Subcutaneous abdominal adipose tissue (tissue), 5 donors: ENCODE results near the gene FBXL3.

Experiments used
- H3K27ac ChIP-seq: one replicate; pipeline ENCODE4 v1.7.0; 2013; ENCODE audit warnings: low read depth, mild to moderate bottlenecking, inconsistent platforms, low read length, moderate library complexity
- H3K27me3 ChIP-seq, 5 donors: one replicate each; pipeline ENCODE4 v1.7.0; 2013; ENCODE audit warnings: low read length in 5 of 5, inconsistent platforms in 1 of 5; ENCODE audit not compliant: control insufficient read depth in 5 of 5, insufficient read depth in 4 of 5
- H3K36me3 ChIP-seq, 5 donors: one replicate each; pipeline ENCODE4 v1.7.0; 2013; ENCODE audit warnings: low read length in 5 of 5; ENCODE audit not compliant: control insufficient read depth in 5 of 5, insufficient read depth in 5 of 5
- H3K4me1 ChIP-seq, 5 donors: one replicate each; pipeline ENCODE4 v1.7.0; 2013; ENCODE audit warnings: low read length in 5 of 5, mild to moderate bottlenecking in 3 of 5, moderate library complexity in 1 of 5; ENCODE audit not compliant: control insufficient read depth in 5 of 5, insufficient read depth in 5 of 5
- H3K4me3 ChIP-seq, 5 donors: one replicate each; pipeline ENCODE4 v1.7.0; 2013; ENCODE audit warnings: low read length in 5 of 5, low read depth in 1 of 5
- H3K9ac ChIP-seq, 5 donors: one replicate each; pipeline ENCODE4 v1.7.0; 2013; ENCODE audit warnings: low read length in 5 of 5, mild to moderate bottlenecking in 4 of 5, moderate library complexity in 3 of 5
- H3K9me3 ChIP-seq, 5 donors: one replicate each; pipeline ENCODE4 v1.7.0; 2013; ENCODE audit warnings: low read length in 5 of 5; ENCODE audit not compliant: control insufficient read depth in 5 of 5
- donor health status: healthy.
- donor health status: healthy.
- donor health status: healthy.
- donor health status: healthy.
- donor health status: healthy.

FBXL3 gene

DNA sequence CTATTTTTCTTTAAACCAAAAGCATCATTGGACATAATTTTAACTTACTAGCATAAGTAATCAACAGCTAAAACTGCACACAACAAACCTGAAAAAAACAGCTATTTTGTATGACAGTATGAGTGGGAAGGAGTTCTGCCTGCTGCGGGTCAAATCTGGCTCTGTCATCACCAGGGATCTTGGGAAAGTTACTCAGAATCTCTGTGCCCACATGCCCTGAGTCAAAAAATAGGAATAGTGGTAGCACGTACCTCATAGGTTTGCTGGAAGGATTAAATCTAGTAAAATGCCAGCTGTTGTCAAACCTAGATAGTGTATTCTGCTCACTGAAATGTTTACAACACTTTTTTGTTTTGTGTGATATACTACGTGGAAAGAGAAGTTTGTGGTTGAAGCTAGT lies 33.9 kb downstream of the FBXL3 start:
- Histone ChIP-seq H3K27ac (peak overlapping the region; percentile 87), H3K4me3 (peak overlapping the region; percentile 75 to 90 (median 81)), H3K9me3 (no peaks in the 10 kb centered on the region), H3K36me3 (peaks cover 5 to 14% (median 5%) of the 10 kb centered on the region in 5 donors), H3K4me1 (peaks cover 0 to 17% (median 15%) of the 10 kb centered on the region in 5 donors), H3K27me3 (no peaks in the 10 kb centered on the region), H3K9ac (peak overlapping the region in 4 of 5 donors; percentile 71 to 91 (median 74))

GRCh38 chr13:76992548-76993001 lies 34.4 kb downstream of the FBXL3 start:
- Histone ChIP-seq H3K4me1 (peaks cover 0 to 17% (median 15%) of the 10 kb centered on the region in 5 donors), H3K36me3 (peaks cover 4 to 12% (median 5%) of the 10 kb centered on the region in 5 donors), H3K9me3 (no peaks in the 10 kb centered on the region), H3K9ac (peak overlapping the region; percentile 49 to 91 (median 73)), H3K27me3 (no peaks in the 10 kb centered on the region), H3K27ac (peak overlapping the region; percentile 87), H3K4me3 (peak overlapping the region; percentile 75 to 90 (median 81))

- Histone ChIP-seq H3K9ac (peak within 1 kb of the TSS; percentile 49 to 91 (median 73)), H3K36me3 (peaks cover 4 to 12% (median 5%) of the 10 kb centered on the region in 5 donors), H3K27ac (peak within 1 kb of the TSS; percentile 87), H3K9me3 (no peaks in the 10 kb centered on the region), H3K4me1 (peaks cover 0 to 17% (median 15%) of the 10 kb centered on the region in 5 donors), H3K4me3 (peak within 1 kb of the TSS; percentile 75 to 90 (median 81)), H3K27me3 (no peaks in the 10 kb centered on the region)
These were observed 35.0 kb downstream of the FBXL3 start, which contains the start of gene CLN5 for GRCh38 chr13:76991796-76992547. Gene CLN5, plus strand, starts transcription at chr13:76992081. Its CDS starts 18 bp downstream, at chr13:76992099.

- peaks cover 4 to 10% (median 5%) of the 10 kb centered on the region in 5 donors for H3K36me3 ChIP-seq
- H3K27me3 ChIP-seq: no peaks in the 10 kb centered on the region
- H3K9ac ChIP-seq: peak overlapping the region in 4 of 5 donors; percentile 71 to 82 (median 74)
- H3K4me3 ChIP-seq: peak overlapping the region; percentile 75 to 87 (median 81)
- no peaks in the 10 kb centered on the region for H3K9me3 ChIP-seq
- peak overlapping the region; percentile 87 for H3K27ac ChIP-seq
- peaks cover 0 to 17% (median 15%) of the 10 kb centered on the region in 5 donors for H3K4me1 ChIP-seq
These were observed 35.5 kb downstream of the FBXL3 start for GRCh38 chr13:76991432-76991795.

DNA sequence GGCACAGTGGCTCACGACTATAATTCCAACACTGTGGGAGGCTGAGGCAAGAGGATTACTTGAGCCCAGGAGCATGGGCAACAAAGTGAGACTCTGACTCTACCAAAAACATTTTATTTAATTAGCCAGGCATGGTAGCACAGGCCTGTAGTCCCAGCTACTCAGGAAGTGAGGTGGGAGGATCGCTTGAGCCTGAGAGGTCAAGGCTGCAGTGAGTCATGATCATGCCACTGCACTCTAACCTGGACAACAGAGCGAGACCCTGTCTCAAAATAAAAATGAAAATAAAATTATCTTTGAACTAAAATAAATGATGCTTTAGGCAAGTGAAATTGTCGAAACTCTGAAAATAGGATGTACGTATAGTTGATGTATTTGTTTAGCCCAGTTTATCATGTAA lies 43.3 kb downstream of the FBXL3 start:
- H3K4me1 ChIP-seq: peaks cover 0 to 9% (median 4%) of the 10 kb centered on the region in 5 donors
- no peak overlapping the region for H3K9ac ChIP-seq
- no peaks in the 10 kb centered on the region for H3K36me3 ChIP-seq
- H3K27ac ChIP-seq: no peak overlapping the region
- H3K9me3 ChIP-seq: no peaks in the 10 kb centered on the region
- no peaks in the 10 kb centered on the region for H3K27me3 ChIP-seq
- H3K4me3 ChIP-seq: no peak overlapping the region

DNA sequence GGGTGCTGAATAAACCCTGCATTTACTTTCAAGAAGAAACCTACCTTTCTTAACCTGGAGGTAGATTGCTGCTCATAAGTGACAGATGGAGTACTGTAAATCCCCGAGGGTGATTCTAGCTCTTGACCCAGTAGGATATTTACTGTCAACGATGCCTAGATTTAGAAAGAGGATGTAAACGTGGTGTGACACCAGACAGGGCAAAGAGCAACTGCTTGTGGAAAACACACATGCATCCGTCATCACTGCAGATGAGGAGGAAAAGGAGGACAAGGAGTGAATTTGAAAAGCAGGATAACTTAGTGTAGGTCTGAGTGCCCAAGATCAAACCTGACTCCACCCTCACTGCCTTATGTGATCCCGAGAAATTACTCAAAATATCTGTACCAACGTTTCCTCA lies 44.9 kb downstream of the FBXL3 start:
- H3K4me1 ChIP-seq: peaks cover 0 to 9% (median 4%) of the 10 kb centered on the region in 5 donors
- no peaks in the 10 kb centered on the region for H3K9me3 ChIP-seq
- peaks cover 0 to 2% (median 0%) of the 10 kb centered on the region in 5 donors for H3K27me3 ChIP-seq

DNA sequence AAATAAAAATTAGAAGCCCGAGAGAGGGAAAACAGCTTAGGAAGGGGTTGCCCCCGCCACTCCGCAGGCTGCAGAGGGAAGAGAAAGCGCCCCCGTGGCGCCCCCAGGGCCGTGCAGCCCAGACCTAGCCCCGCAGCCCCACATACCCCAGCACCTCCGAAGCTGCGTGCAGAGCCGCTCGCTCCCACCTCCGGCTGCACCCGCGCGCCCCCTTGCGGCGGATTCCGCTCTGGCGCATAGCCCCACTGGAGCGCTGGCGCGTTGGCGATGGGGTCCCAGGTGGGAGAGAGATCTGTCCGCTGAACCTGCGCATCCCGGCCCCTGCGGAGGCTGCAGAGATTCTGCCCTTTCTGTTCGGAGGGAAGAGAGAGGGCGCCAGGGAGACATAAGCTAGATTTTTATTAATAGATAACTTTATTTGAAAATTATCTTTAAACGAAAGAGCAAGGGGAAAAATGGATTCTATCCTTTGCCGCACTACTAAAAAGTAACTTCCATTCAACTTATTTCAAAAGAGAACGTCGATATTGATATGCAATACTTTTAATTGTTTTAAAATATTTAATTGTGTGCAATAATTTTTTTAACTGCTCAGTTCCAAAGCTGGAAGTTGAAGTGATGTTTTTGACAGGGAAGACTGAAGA lies 46.8 kb downstream of the FBXL3 start:
- Histone ChIP-seq H3K9ac (no peak overlapping the region), H3K4me1 (peaks cover 0 to 9% (median 4%) of the 10 kb centered on the region in 5 donors), H3K9me3 (no peaks in the 10 kb centered on the region), H3K27ac (no peak overlapping the region), H3K4me3 (peak overlapping the region in 3 of 5 donors; percentile 40 to 52 (median 47)), H3K36me3 (no peaks in the 10 kb centered on the region), H3K27me3 (peaks cover 0 to 4% (median 2%) of the 10 kb centered on the region in 5 donors)

More for the DNA sequence above, 44.9 kb downstream of the FBXL3 start:
- Histone ChIP-seq H3K27ac (no peak overlapping the region), H3K9ac (no peak overlapping the region), H3K36me3 (no peaks in the 10 kb centered on the region), H3K4me3 (no peak overlapping the region)

DNA sequence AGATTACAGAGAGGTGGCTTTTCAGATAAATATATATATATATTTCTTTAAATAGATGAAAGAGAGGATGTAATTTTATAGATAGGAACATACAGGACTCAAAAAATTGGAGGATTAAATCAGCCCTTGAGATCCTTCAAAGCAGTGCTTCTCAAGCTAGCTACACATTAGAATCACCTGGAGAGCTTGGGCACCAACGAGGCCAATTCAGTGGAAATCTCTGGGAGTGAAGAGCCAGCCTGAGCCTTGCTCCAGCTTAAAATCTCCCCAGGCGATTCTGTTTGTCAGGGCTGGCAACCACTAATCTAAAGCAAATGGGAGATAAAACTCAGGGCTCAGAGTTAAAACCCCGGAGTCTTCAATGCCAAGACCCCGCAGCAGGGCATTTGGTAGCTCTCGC lies 50.0 kb downstream of the FBXL3 start:
- no peak overlapping the region for H3K4me3 ChIP-seq
- H3K27me3 ChIP-seq: peaks cover 0 to 5% (median 3%) of the 10 kb centered on the region in 5 donors
- no peaks in the 10 kb centered on the region for H3K36me3 ChIP-seq
- no peaks in the 10 kb centered on the region for H3K9me3 ChIP-seq
- no peak overlapping the region for H3K9ac ChIP-seq
- peaks cover 0 to 9% (median 7%) of the 10 kb centered on the region in 5 donors for H3K4me1 ChIP-seq
- H3K27ac ChIP-seq: no peak overlapping the region

DNA sequence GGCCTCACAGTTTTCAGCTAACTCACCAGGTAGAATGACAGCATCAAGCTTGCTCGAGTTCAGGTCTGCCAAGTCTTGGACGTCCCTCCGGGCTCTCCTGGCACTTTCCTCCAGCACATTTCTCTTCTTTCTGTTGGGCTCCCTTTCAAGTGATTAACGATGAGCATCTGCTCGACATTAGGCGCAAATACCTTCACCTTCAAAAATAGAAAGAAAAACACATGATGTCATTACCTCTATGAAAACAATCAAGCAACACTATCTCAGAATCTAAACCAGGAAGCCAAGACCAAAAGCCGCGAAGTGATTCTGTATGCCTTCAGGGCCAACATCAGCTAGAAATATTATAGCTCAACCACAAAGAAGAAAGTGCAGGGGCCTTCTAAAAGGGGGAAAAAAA lies 50.5 kb downstream of the FBXL3 start:
- no peak overlapping the region for H3K4me3 ChIP-seq
- H3K9ac ChIP-seq: no peak overlapping the region
- H3K9me3 ChIP-seq: no peaks in the 10 kb centered on the region
- peaks cover 0 to 5% (median 3%) of the 10 kb centered on the region in 5 donors for H3K27me3 ChIP-seq
- H3K4me1 ChIP-seq: peaks cover 0 to 9% (median 7%) of the 10 kb centered on the region in 5 donors
- no peaks in the 10 kb centered on the region for H3K36me3 ChIP-seq
- no peak overlapping the region for H3K27ac ChIP-seq

DNA sequence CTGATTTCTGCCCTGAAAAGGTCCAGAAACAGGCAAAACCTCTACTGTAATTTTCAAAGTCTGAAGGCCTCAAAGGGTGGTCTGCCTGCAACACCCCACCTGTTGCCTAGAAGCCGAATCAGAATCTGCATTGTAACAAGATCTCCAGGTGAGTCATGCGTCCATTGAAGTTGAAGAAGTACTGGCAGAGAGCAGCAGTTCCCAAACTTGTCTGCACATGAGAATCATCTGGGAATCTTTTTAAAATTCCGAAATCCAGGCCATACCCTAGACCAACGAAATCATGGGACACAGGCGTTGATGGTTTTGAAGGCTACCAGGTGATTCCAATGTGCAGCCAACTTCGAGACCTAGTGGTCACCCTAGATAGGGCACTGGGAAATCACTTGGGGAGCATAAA lies 51.1 kb downstream of the FBXL3 start:
- Histone ChIP-seq H3K4me1 (peaks cover 0 to 9% (median 7%) of the 10 kb centered on the region in 5 donors), H3K9me3 (no peaks in the 10 kb centered on the region), H3K27ac (no peak overlapping the region), H3K27me3 (peaks cover 0 to 5% (median 3%) of the 10 kb centered on the region in 5 donors), H3K36me3 (no peaks in the 10 kb centered on the region), H3K9ac (no peak overlapping the region), H3K4me3 (no peak overlapping the region)
